ENCODE results near the gene FAM181A. TPM values are rescaled to one million over a fixed set of nuclear protein-coding genes. Genes with fewer than 3 reads are reported as not detected.

FAM181A gene
- total RNA-seq, 1 experiment from 2014 or later = not detected

GRCh38 chr14:93921001-93921806 is 5.9 kb upstream of the FAM181A start:
- H3K9ac ChIP-seq (ENCODE audit: extremely low read depth, insufficient read length, low read length) = no peak overlapping the region
- no peak overlapping the region for H2BK120ac ChIP-seq (ENCODE audit: low read depth, low read length, poor library complexity, severe bottlenecking)
- peaks cover 0 to 8% of the 10 kb centered on the region in 2 experiments; a peak in 3 of 4 replicates for H3K4me1 Mint-ChIP-seq
- no peak overlapping the region for H2BK12ac ChIP-seq (ENCODE audit: insufficient read length, low read depth, low read length)
- H3K9me3 ChIP-seq (ENCODE audit: control insufficient read depth, low read depth, low read length) = no peaks in the 10 kb centered on the region
- no peak overlapping the region for H4K5ac ChIP-seq (ENCODE audit: insufficient read length, low read depth, low read length)
- no peak for TF ChIP-seq CTCF (conservative IDR thresholded peaks at IDR 0.05)
- H3K27me3 ChIP-seq (ENCODE audit: insufficient read depth, low read length) = no peaks in the 10 kb centered on the region
- H3K79me1 ChIP-seq (ENCODE audit: insufficient read depth, low read depth, low read length, poor library complexity, severe bottlenecking) = no peaks in the 10 kb centered on the region
- no peaks in the 10 kb centered on the region for H3K4me1 ChIP-seq (ENCODE audit: insufficient read depth, low read length)
- H3K18ac ChIP-seq (ENCODE audit: insufficient read length, low read depth, low read length) = no peak overlapping the region
- H3T11ph ChIP-seq (ENCODE audit: low read length) = no peak overlapping the region
- WGBS (ENCODE audit: extremely low coverage, insufficient read length, low lambda C conversion rate) = no CpG with 5 or more reads among the region's 18 CpGs
- H3K27me3 Mint-ChIP-seq (ENCODE audit: low read depth) = peaks cover 3% of the 10 kb centered on the region
- no peak overlapping the region for H3K56ac ChIP-seq (ENCODE audit: insufficient read length, low read depth, low read length)
- H3K9me3 Mint-ChIP-seq = peaks cover 2 to 3% of the 10 kb centered on the region in 2 experiments; a peak in 2 of 5 replicates
- no peak overlapping the region for H2BK15ac ChIP-seq (ENCODE audit: low read depth, low read length)
- H3K36me3 Mint-ChIP-seq (ENCODE audit: insufficient read depth in 1 of 3, low read depth in 3 of 3) = no peaks in the 10 kb centered on the region
- no peak overlapping the region for H2AK5ac ChIP-seq (ENCODE audit: insufficient read length, low read length)
- H2BK20ac ChIP-seq (ENCODE audit: low read depth, low read length, poor library complexity, severe bottlenecking) = no peak overlapping the region
- H2AFZ ChIP-seq (ENCODE audit: low read length) = no peak overlapping the region
- no peak overlapping the region for H3K27ac ChIP-seq (ENCODE audit: insufficient read length, low read depth, low read length)
- no peak overlapping the region for H2BK5ac ChIP-seq (ENCODE audit: insufficient read length, low read length)
- H3K4me2 ChIP-seq (ENCODE audit: insufficient read depth, insufficient read length, low read length) = no peak overlapping the region
- H4K91ac ChIP-seq (ENCODE audit: insufficient read length, low read depth, low read length) = no peak overlapping the region
- no peak overlapping the region for H3K4me3 Mint-ChIP-seq
- H3K14ac ChIP-seq (ENCODE audit: insufficient read depth, low read length) = no peak overlapping the region
- no peaks in the 10 kb centered on the region for H3K23me2 ChIP-seq (ENCODE audit: insufficient read length, low read depth, low read length, poor library complexity, severe bottlenecking)
- no peak overlapping the region for H3K4ac ChIP-seq (ENCODE audit: low read depth, low read length)
- no peak overlapping the region for H4K8ac ChIP-seq (replicated peaks; ENCODE audit: insufficient read length, low read depth, low read length)
- H4K20me1 ChIP-seq (ENCODE audit: control insufficient read depth, insufficient read depth, insufficient read length) = no peaks in the 10 kb centered on the region
- no peaks in the 10 kb centered on the region for H3K79me2 ChIP-seq (ENCODE audit: insufficient read depth, low read length)
- peak overlapping the region in 1 of 3 experiments; percentile 29; a peak in 2 of 7 replicates for H3K27ac Mint-ChIP-seq
- DNase-seq = no peak
- H3K23ac ChIP-seq (ENCODE audit: insufficient read length, low read depth, low read length) = no peak overlapping the region

Data from H9 (cell line).